NCI-H1436 (cell line): ENCODE data around the gene OPA3.

ENCODE experiments used
- DNase-seq: peaks from one replicate; lab custom pipeline; 2025; lab: John Stamatoyannopoulos, UW

Gene OPA3

GRCh38 chr19:45503909-45504308 lies 80.7 kb downstream of the OPA3 start:
- DNase-seq, result no peak

- no peak for DNase-seq
These were observed 82.5 kb downstream of the OPA3 start for GRCh38 chr19:45502111-45502510.

GRCh38 chr19:45501730-45502014 lies 82.9 kb downstream of the OPA3 start:
- DNase-seq, result no peak

- DNase-seq, result no peak
These were observed 83.5 kb downstream of the OPA3 start for GRCh38 chr19:45500918-45501729.

- peak; percentile 72 for DNase-seq
These were observed 85.1 kb downstream of the OPA3 start for GRCh38 chr19:45499196-45500180.

GRCh38 chr19:45498411-45499195 lies 86.0 kb downstream of the OPA3 start, which contains the start of gene PPM1N:
Gene PPM1N (plus strand): TSS chr19:45498443. CDS start chr19:45498473, 30 bp downstream.
- DNase-seq, result peak; percentile 41

- DNase-seq, result no peak
These were observed 86.8 kb downstream of the OPA3 start for GRCh38 chr19:45497791-45498190.

- DNase-seq, result no peak
These were observed 88.2 kb downstream of the OPA3 start for GRCh38 chr19:45496349-45496953.

- DNase-seq, result no peak
These were observed 89.4 kb downstream of the OPA3 start for GRCh38 chr19:45495178-45495577.

GRCh38 chr19:45494261-45494916 lies 90.2 kb downstream of the OPA3 start:
- DNase-seq, result no peak

- DNase-seq, result no peak
These were observed 91.8 kb downstream of the OPA3 start for GRCh38 chr19:45492627-45493470.

- no peak for DNase-seq
These were observed 92.4 kb downstream of the OPA3 start for GRCh38 chr19:45492137-45492626.

GRCh38 chr19:45489216-45489855 lies 95.3 kb downstream of the OPA3 start:
- no peak for DNase-seq

GRCh38 chr19:45488708-45489107 lies 95.9 kb downstream of the OPA3 start:
- no peak for DNase-seq

GRCh38 chr19:45485305-45486077 lies 99.1 kb downstream of the OPA3 start:
- DNase-seq, result peak; percentile 96

- DNase-seq, result no peak
These were observed 100.2 kb downstream of the OPA3 start for GRCh38 chr19:45484273-45484945.

- DNase-seq, result no peak
These were observed 101.6 kb downstream of the OPA3 start for GRCh38 chr19:45483033-45483432.
